NCI-H2227 treated with DMSO at 0.1 percent for 48 hours (cell line): Measurements from ENCODE around the gene TRAF2.

Source experiments
- DNase-seq: peaks from one replicate; lab custom pipeline; 2025; lab: John Stamatoyannopoulos, UW

The TRAF2 gene

DNA sequence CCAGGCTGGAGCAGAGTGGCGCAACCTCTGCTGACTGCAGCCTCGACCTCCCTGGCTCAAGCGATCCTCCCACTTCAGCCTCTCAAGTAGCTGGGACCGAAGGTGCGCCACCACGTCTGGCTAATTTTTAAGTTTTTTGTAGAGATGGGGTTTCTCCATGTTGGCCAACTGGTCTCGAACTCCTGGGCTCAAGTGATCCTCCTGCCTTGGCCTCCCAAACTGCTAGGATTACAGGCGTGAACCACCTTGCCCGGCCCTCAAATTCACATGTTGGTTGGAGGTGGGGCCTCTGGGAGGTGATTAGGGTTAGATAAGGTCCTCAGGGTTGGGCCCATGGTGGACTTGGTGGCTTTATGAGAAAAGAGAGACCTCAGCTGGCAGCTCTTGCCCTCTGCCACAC is 75.8 kb downstream of the TRAF2 start:
- no peak for DNase-seq

DNA sequence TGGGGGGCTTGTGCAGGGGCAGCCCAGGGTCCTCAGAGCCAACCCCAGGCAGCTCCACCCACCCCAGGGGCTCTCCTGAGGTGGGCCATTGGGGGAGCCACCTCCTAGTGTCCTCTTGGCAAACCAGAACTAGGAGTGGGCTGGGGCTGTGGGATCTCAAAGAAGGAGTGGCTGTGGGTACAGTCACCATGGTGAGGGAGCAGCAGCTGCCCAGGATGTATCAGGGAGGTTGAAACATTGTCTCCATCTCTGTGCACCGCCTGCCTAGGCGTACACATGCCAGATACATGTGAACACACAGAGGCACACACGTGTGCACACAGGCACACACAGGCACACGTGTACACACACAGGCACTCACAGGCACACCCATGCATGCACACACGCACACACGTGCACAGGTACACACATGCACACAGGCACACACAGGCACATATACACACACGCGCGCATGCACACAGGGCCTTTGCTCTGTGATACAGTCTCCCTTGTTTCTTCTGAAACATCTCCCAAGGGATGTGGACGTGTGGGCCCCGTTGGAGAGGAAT is 76.5 kb downstream of the TRAF2 start:
- no peak for DNase-seq

- DNase-seq = no peak
Measured at GRCh38 chr9:136963341-136963740, 77.0 kb downstream of the TRAF2 start.

- no peak for DNase-seq
Measured at GRCh38 chr9:136963751-136964150, 77.4 kb downstream of the TRAF2 start.

- no peak for DNase-seq
Measured at GRCh38 chr9:136964171-136964689, 77.9 kb downstream of the TRAF2 start.

DNA sequence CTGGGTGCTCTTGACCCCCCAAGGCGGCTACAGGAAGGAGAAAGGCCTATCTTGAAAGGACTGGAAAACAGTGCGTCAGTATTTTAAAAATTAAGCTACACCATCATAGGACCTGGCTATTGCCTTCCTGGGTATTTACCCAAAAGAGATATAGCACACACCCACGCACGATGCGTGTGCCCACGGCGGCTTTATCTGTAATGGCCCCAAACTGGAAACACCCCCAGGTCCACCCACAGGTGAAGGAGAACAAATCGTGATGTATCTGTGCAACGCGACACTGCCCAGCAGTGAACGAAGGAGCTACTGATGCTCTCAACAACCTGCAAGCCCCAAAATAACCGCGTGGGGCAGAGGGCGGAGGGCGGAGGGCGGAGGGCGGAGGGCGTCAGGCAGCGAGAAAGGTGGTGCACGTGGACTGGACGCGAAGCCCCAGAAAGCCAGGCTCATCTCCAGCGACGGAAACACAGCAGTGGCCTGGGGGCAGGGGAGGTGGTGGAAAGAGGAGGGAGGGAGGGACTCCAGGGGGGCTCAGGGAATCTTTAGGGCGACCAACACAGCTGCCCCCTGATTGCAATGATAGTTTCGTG is 78.6 kb downstream of the TRAF2 start:
- no peak for DNase-seq

GRCh38 chr9:136965771-136966484 is 79.6 kb downstream of the TRAF2 start:
- no peak for DNase-seq

DNA sequence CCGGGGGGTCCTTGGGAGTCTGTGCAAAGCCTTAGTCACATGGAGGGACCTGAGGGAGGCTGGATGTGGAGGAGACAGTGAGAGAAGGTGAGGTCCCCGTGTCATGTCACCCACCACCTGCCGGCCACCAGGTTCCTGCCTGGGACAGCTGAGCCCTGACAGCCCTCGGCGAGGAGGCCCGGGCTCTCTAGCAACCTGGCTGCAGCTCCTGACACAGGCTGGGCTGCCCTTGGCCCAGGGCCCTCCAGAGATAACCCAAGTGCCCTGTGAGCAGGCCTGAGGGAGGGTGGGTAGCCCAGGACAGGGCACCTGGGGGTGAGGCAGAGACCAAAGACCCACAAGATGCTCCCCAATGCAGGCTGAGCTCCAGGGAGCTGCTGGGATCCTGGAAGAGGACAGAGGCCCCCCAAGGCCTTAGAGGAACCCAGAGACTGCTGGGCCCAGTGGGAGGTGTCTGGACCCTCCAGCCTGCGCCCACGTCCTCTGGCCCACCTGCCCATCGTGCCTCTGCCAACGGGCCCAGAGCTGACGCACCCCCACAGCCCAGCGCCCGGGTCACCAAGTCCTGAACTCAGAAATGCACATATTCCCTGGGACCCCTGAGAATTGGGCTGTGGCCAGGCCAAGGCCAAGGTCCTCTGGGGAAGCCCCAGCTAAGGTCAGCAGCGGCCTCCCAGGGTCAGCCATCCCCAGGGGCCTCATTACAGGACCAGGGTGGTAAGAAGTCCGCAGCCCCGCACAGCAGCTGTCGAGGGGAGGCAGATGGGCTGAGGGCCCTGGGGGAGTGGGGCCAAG is 82.2 kb downstream of the TRAF2 start:
- DNase-seq = no peak

- no peak for DNase-seq
Measured at GRCh38 chr9:136969150-136969549, 82.8 kb downstream of the TRAF2 start.

GRCh38 chr9:136969774-136970173 is 83.5 kb downstream of the TRAF2 start:
- DNase-seq = no peak

- DNase-seq = no peak
Measured at GRCh38 chr9:136970361-136970760, 84.0 kb downstream of the TRAF2 start.

DNA sequence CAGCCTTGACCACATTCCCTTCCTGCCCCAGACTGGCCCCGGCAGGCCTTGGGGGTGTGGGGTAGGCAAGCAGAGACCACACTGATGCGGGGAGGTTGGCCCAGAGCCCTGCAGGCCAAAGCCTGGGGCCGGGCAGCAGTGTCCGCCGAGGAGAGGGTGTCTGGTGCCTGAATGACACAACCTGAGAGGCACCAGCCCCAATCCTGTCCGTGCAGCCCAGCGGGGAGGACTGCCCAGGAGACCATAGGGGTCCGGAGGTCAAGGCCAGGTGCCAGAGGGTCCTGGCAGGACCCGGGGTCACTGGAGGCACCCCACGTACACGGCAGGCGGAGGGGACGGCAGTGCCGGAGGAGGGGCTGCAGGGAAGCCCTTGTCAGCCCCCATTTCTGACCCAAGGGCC is 85.4 kb downstream of the TRAF2 start:
- no peak for DNase-seq

DNA sequence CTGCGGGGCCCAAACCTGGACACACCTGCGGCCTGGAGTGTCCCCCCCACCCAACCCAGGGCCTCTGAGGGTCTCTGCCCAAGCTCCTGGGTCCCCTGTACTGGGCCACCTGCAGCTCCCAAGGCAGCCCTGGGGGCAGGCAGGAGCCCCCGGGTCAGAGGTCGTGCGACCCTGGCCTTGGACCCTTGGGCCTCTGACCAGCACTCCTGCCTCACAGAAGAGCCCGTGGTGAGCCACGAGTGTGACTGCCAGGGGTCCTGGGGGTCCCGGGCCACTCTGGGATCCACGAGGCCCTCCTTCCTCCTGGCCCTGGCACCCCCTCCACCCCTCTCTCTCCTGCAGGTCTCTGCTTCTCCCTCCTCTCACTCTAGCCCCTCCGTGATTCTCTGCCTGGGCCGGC is 86.0 kb downstream of the TRAF2 start:
- no peak for DNase-seq

GRCh38 chr9:136972743-136973142 is 86.4 kb downstream of the TRAF2 start:
- DNase-seq = no peak

DNA sequence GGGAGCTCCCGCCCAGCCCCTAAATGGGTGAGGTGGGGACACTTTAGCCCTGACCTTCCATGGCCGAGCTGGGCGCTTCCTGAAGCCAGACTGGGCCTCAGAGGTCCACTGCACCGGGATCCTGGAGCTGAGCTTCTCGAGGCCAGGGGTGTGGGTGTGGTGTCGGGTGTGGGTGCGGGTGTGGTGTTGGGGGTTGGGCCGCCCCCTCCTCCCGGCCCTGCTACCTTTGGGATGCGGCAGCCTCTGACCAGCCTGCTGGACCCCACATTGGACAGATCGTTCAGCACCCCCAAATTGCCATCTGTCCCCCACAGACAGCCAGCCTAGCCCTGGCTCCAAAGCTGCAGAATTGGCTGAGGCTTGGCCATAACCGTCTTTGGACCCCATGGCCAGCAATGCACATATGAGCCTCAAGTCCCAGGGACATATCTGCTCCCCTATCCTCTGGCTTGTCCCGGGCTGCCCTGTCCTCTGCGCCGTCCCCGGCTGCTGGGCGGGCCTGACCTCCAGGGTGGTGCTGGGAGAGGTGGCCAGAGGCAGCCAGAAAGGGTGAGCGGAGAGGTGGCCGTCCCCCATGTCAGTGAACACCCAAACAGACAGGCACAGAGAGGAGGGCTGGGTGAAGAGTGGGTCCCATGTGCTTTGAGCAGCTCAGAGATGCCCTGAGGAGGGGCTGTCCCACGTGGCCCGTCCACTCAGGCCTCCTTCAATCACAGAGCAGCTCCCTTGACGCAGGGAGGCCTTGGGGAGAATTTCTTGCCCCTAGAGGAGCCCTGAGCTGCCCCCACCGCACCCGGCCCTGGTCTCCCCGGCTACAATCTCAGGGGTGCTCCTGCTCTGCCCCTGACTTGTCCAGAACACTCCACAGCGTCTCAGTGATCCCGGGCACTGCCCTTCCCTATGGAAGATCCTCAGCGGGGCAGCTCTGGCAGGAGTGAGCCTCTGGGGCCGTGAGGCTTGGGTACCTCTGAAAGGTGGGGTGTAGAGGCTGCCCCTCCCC is 87.6 kb downstream of the TRAF2 start:
- no peak for DNase-seq

- no peak for DNase-seq
Measured at GRCh38 chr9:136974817-136975535, 88.7 kb downstream of the TRAF2 start.

- no peak for DNase-seq
Measured at GRCh38 chr9:136975644-136976043, 89.3 kb downstream of the TRAF2 start.
